HepG2 (cell line): Measurements from ENCODE around the gene BCL11B. TPM values are rescaled to one million over a fixed set of nuclear protein-coding genes. Genes with fewer than 3 reads are reported as not detected.

ENCODE experiments used
- ATAC-seq: fragments of 200-7000 bp; cut with Tn5 transposase; 3 replicates; pipeline ENCODE4 v1.9.1; 2020; ENCODE audit warnings: mild to moderate bottlenecking, moderate library complexity
- BruUV-seq: library from RNA; stranded (reverse); fragments of 400-500 nt; replicated peaks from 2 replicates; lab custom pipeline; 2021; lab: Mats Ljungman, UMichigan
- CTCF ChIA-PET: fragments of 300-600 bp; formaldehyde crosslinking; extraction: SDS; loops from one replicate; lab custom pipeline; 2021; ENCODE audit warnings: low total read pairs, inconsistent platforms, low intra/inter-chr PET ratio; lab: Yijun Ruan, JAX
- POLR2A ChIA-PET: fragments of 350-600 bp; sonication (Branson Sonifier 250); formaldehyde crosslinking; loops from one replicate; lab custom pipeline; 2020; ENCODE audit warnings: antibody characterized with exemption, inconsistent platforms; lab: Yijun Ruan, JAX
- DNase-seq: peaks from one replicate; pipeline ENCODE4 v3.0.0-alpha.2; 2015; ENCODE audit warnings: low spot score
- FAIRE-seq: peaks from 3 replicates; lab custom pipeline; 2011; peaks lifted over from hg19 to GRCh38; lab: Jason Lieb, UNC
- H2AFZ ChIP-seq: one replicate; pipeline ENCODE4 v1.6.1; 2011; ENCODE audit warnings: low read length, inconsistent platforms
- H3K27ac ChIP-seq: fragments of 300-600 bp; 3 replicates; pipeline ENCODE4 v1.8.0; 2011; ENCODE audit warnings: mixed run types, mild to moderate bottlenecking, mixed read lengths, low read length, inconsistent platforms; ENCODE audit not compliant: insufficient read depth; ENCODE audit errors: extremely low read length
- H3K27me3 ChIP-seq, 2 experiments: fragments of 200-600 bp in 1 of 2; 2 replicates in 1 of 2; 3 replicates in 1 of 2; pipeline versions ENCODE4 v1.6.0 to v1.8.0; 2011; ENCODE audit warnings: low read length in 2 of 2, mild to moderate bottlenecking in 2 of 2, moderate library complexity in 2 of 2, inconsistent platforms in 1 of 2; ENCODE audit not compliant: insufficient read depth in 2 of 2, control insufficient read depth in 1 of 2
- H3K36me3 ChIP-seq, 2 experiments: fragments of 200-600 bp in 1 of 2; replicated peaks in 1 of 2; 2 replicates in 1 of 2; 3 replicates in 1 of 2; pipeline versions ENCODE4 v1.5.1 to v1.8.0; 2011; ENCODE audit warnings: low read length in 2 of 2, inconsistent platforms in 1 of 2; ENCODE audit not compliant: insufficient read depth in 2 of 2, control insufficient read depth in 1 of 2
- H3K4me1 ChIP-seq: 2 replicates; pipeline ENCODE4 v1.5.1; 2012; ENCODE audit warnings: low read length, inconsistent platforms; ENCODE audit not compliant: insufficient read depth
- H3K4me2 ChIP-seq: 2 replicates; pipeline ENCODE4 v1.6.0; 2011; ENCODE audit warnings: low read depth, low read length, inconsistent platforms
- H3K4me3 ChIP-seq, 3 experiments: fragments of 200-600 bp in 1 of 3; sonication (generic), shearing (Covaris generic) in 1 of 3; replicated peaks in 1 of 3; 2 replicates each; pipeline ENCODE4 v1.5.1; 2011 to 2016; ENCODE audit warnings: low read length in 3 of 3, inconsistent platforms in 2 of 3, low read depth in 2 of 3, mild to moderate bottlenecking in 2 of 3, control low read depth in 1 of 3, mixed read lengths in 1 of 3; ENCODE audit not compliant: insufficient read depth in 1 of 3
- H3K79me2 ChIP-seq: one replicate; pipeline ENCODE4 v1.6.1; 2011; ENCODE audit warnings: low read length, inconsistent platforms; ENCODE audit not compliant: insufficient read depth
- H3K9ac ChIP-seq: 2 replicates; pipeline ENCODE4 v1.6.0; 2011; ENCODE audit warnings: mild to moderate bottlenecking, low read depth, low read length, inconsistent platforms; ENCODE audit not compliant: insufficient read depth
- H3K9me3 ChIP-seq: 2 replicates; pipeline ENCODE4 v1.5.1; 2012; ENCODE audit warnings: mild to moderate bottlenecking, low read length
- H4K20me1 ChIP-seq: 2 replicates; pipeline ENCODE4 v1.6.0; 2011; ENCODE audit warnings: inconsistent platforms, mild to moderate bottlenecking, low read length, moderate library complexity; ENCODE audit not compliant: insufficient read depth
- ADNP ChIP-seq: sonication (generic); formaldehyde crosslinking; IDR thresholded peaks from 2 replicates; pipeline ENCODE4 v1.4.0; 2020; ENCODE audit warnings: missing genetic modification reagents
- CCDC6 ChIP-seq: sonication (generic); formaldehyde crosslinking; IDR thresholded peaks from 2 replicates; pipeline ENCODE4 v1.8.1; 2022; ENCODE audit warnings: mild to moderate bottlenecking, missing genetic modification reagents, moderate library complexity
- ETS1 ChIP-seq: sonication (generic); formaldehyde crosslinking; IDR thresholded peaks from 2 replicates; pipeline ENCODE4 v1.4.0; 2020; ENCODE audit warnings: missing genetic modification reagents
- GFI1 ChIP-seq: sonication (generic); formaldehyde crosslinking; IDR thresholded peaks from 2 replicates; pipeline ENCODE4 v1.5.0; 2020; ENCODE audit warnings: missing genetic modification reagents, mild to moderate bottlenecking, borderline replicate concordance
- HNRNPK ChIP-seq: fragments of 200-400 bp; formaldehyde crosslinking; IDR thresholded peaks from 2 replicates; pipeline ENCODE4 v1.6.1; 2018; ENCODE audit warnings: low read length, low read depth, moderate library complexity, mild to moderate bottlenecking; ENCODE audit not compliant: poor library complexity, severe bottlenecking
- MLLT10 ChIP-seq: sonication (generic); formaldehyde crosslinking; IDR thresholded peaks from 2 replicates; pipeline ENCODE4 v1.4.0; 2020; ENCODE audit warnings: missing genetic modification reagents
- PBX3 ChIP-seq: sonication (generic); formaldehyde crosslinking; IDR thresholded peaks from 2 replicates; pipeline ENCODE4 v1.8.1; 2023; ENCODE audit warnings: missing genetic modification reagents, inconsistent platforms, borderline replicate concordance
- POLR2A ChIP-seq, 2 experiments: IDR thresholded peaks; 2 replicates each; pipeline ENCODE4 v1.6.1; 2011; ENCODE audit warnings: low read depth in 2 of 2, low read length in 2 of 2, mild to moderate bottlenecking in 1 of 2, moderate library complexity in 1 of 2; ENCODE audit not compliant: insufficient read depth in 1 of 2
- ZNF784 ChIP-seq: sonication (generic); formaldehyde crosslinking; IDR thresholded peaks from 2 replicates; pipeline ENCODE4 v1.5.1; 2020; ENCODE audit warnings: missing genetic modification reagents, mild to moderate bottlenecking, borderline replicate concordance
- WGBS: methylation state at CpG from one replicate; pipeline ENCODE4 v1.1.6; 2017; ENCODE audit warnings: low lambda C conversion rate; 5-methylcytosine and 5-hydroxymethylcytosine counted together
- in situ Hi-C: cut with HindIII; loops from 2 replicates; pipeline ENCODE4 v1.10.0; 2017; ENCODE audit warnings: low pct_unique_long_range_greater_than_20kb; ENCODE audit not compliant: extremely low pct_ligation_motif_present
- intact Hi-C: fragments of 100-400 bp; cut with micrococcal nuclease; formaldehyde crosslinking; loops from one replicate; pipeline ENCODE4 v1.10.0; 2022; ENCODE audit not compliant: unreplicated experiment
- polyA plus RNA-seq, 8 experiments: library from polyadenylated mRNA; depleted of rRNA in 3 of 8; stranded (reverse) in 7 of 8; unstranded in 1 of 8; fragments of >200 nt; fragmentation: Illumina TruSeq in 4 of 8; extraction: Trizol in 4 of 8; gene quantifications; 2 replicates each; pipeline versions ENCODE4 v1.2.1 to v1.2.3, GENCODE V29; 2011 to 2016; ENCODE audit warnings: low read depth in 4 of 8, missing spikeins in 1 of 8, mixed read lengths in 1 of 8; ENCODE audit not compliant: insufficient read depth in 1 of 8
- total RNA-seq, 5 experiments: library from RNA; depleted of rRNA; stranded (reverse); fragments of >200 nt; fragmentation: Illumina TruSeq; extraction: Trizol; gene quantifications; 2 replicates each; pipeline ENCODE4 v1.2.3, GENCODE V29; 2016; ENCODE audit warnings: low read depth in 1 of 5
- TF ChIP-seq, protein P1 (sequence below): sonication (generic); formaldehyde crosslinking; IDR thresholded peaks from 2 replicates; pipeline ENCODE4 v1.8.1; 2022; ENCODE audit warnings: low read depth, mild to moderate bottlenecking, missing genetic modification reagents

BCL11B gene
- total and polyA plus RNA-seq, 2 of the 13 experiments (the other 11 are each of a cell fraction or from before 2014, with no cell fraction given), result not detected

DNA sequence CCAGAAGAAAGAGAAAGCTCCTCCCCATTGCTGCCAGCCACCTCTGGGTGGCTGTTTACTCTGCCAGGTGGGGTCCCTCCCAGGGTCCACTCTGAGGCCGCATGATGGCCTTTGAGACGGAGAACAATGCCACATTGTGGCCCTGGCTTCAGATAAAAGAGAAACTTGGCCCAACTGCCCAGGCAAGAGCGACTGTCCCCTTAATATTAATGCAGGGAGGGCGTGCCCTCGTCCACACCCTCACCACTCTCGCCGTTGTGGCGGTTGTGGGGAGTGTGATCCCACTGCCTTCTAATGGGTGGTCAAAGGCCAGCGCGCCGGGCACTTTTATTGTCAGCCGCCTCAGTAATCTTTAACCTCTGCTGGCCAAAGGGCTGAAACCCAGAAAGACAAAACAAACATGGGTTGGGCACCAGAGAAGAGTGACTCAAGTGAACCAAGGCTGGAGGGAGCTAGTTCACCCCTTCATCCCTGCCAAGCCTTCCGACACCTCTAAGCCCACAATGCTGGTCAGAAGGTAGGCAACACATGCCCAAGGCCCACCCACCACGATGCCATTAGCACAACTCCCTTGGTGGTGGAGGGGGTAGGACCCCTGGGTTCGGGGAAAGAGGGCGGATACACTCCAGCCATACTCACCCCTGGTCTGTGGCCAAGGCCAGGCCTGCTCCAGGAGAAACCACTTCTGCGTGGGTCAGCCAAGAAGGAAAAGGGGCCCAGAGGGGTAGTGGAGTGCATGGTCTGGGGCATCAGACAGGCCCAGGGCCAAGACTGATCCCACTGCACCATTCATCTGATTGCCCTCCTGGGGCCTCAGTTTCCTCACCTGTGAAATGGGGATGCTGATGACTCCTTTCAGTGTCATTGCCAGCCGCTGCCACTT, 44.5 kb upstream of the BCL11B start:
- no TSS peak for BruUV-seq
- in situ Hi-C loops, result no loop called here
- H3K79me2 ChIP-seq, result no peaks in the 10 kb centered on the region
- no peaks in the 10 kb centered on the region for H3K36me3 ChIP-seq
- H3K4me1 ChIP-seq, result peaks cover 77% of the 10 kb centered on the region
- H3K27me3 ChIP-seq, result no peaks in the 10 kb centered on the region
- H3K9ac ChIP-seq, result peak overlapping the region; percentile 30; the same call in 1 of the 2 replicates
- DNase-seq (peak; percentile 92), ATAC-seq (peak; percentile 89), FAIRE-seq (peak; percentile 91)
- H2AFZ ChIP-seq, result no peak overlapping the region
- H3K27ac ChIP-seq, result peak overlapping the region; percentile 70
- 0% methylated on average over 1 of the region's 18 CpGs for WGBS
- CTCF ChIA-PET, result no interaction called here
- H3K4me2 ChIP-seq, result peak overlapping the region; percentile 66
- intact Hi-C loops, result loop anchor here (5.0 kb wide), 1 partner anchor 44 kb away; the partner anchor contains the start of gene BCL11B
- no peaks in the 10 kb centered on the region for H4K20me1 ChIP-seq
- no peaks in the 10 kb centered on the region for H3K9me3 ChIP-seq
- H3K4me3 ChIP-seq, result peak overlapping the region in 1 of 3 experiments; percentile 42; a peak in 2 of 6 replicates
- POLR2A ChIA-PET, result interaction anchor here (1.0 kb wide), 1 partner anchor 42 kb away, joined by 3 read pairs; no protein-coding TSS in a partner anchor
- TF ChIP-seq, protein P1, sequence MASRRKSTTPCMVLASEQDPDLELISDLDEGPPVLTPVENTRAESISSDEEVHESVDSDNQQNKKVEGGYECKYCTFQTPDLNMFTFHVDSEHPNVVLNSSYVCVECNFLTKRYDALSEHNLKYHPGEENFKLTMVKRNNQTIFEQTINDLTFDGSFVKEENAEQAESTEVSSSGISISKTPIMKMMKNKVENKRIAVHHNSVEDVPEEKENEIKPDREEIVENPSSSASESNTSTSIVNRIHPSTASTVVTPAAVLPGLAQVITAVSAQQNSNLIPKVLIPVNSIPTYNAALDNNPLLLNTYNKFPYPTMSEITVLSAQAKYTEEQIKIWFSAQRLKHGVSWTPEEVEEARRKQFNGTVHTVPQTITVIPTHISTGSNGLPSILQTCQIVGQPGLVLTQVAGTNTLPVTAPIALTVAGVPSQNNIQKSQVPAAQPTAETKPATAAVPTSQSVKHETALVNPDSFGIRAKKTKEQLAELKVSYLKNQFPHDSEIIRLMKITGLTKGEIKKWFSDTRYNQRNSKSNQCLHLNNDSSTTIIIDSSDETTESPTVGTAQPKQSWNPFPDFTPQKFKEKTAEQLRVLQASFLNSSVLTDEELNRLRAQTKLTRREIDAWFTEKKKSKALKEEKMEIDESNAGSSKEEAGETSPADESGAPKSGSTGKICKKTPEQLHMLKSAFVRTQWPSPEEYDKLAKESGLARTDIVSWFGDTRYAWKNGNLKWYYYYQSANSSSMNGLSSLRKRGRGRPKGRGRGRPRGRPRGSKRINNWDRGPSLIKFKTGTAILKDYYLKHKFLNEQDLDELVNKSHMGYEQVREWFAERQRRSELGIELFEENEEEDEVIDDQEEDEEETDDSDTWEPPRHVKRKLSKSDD (CRISPR knock-in tag), result no peak
- TF ChIP-seq HNRNPK (no peak), ADNP (CRISPR knock-in tag) (peak; percentile 57; the same call in 1 of the 2 replicates), POLR2A (IDR thresholded peaks at IDR 0.05; ENCODE audit: insufficient read depth in 1 of 2, low read depth in 2 of 2, low read length in 2 of 2) (peak in 1 of 2 experiments; percentile 51; a peak in 1 of 4 replicates), PBX3 (CRISPR knock-in tag) (no peak), GFI1 (CRISPR knock-in tag) (no peak; the same call in 1 of the 2 replicates), ZNF784 (CRISPR knock-in tag) (no peak), MLLT10 (no peak), CCDC6 (CRISPR knock-in tag) (no peak), ETS1 (no peak)
